ENCODE results near the gene TOX4. TPM values are rescaled to one million over a fixed set of nuclear protein-coding genes. Genes with fewer than 3 reads are reported as not detected.
A peak's percentile ranks its signal among the peaks of the same experiment; 100 is the strongest.

TOX4 gene
- total and polyA plus RNA-seq, 9 of the 15 experiments (the other 6 are each of a cell fraction or from before 2014, with no cell fraction given), result 9.9 to 76.5 (median 41.0) TPM

DNA sequence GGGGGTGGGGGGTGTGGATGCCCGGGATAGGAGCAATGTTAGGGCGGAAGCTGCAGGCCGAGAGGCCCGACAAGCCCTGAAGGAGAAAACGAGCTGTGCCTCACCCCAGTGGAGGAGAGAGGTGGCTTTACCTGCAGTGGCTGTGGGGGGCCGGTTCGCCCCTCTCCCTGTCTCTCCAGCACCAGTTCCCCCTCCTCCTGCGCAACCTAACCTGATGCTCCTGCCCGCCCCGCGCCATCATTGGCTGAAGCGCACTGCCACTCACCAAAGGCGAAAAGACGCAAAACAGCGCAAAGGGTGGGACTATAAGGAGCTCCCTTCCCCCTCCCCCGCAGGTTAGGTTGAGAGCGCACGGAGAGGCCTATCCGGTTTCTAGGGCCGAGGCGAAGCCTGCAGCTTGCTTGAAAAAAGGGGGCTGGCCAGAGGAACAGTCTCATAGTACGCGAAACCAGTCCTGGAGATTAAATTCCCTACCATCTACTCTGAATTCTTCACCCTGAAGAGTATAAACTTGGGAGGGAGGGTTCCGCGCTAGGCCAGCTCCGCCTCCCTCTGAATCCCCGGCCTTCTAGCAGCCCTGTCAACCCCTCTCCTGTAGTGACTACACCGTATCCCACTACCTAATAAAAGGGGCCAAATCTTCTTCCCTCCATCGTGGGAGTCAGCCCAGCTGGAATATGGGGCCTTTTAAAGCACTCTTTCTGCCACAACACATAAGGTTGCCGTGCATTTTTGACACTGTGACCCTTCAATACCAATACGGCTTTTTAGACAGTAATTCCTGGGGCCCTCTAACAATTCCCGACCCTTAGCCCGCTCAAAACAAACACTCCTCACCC lies 39.7 kb upstream of the TOX4 start (continued):
- TF ChIP-seq, protein P1, sequence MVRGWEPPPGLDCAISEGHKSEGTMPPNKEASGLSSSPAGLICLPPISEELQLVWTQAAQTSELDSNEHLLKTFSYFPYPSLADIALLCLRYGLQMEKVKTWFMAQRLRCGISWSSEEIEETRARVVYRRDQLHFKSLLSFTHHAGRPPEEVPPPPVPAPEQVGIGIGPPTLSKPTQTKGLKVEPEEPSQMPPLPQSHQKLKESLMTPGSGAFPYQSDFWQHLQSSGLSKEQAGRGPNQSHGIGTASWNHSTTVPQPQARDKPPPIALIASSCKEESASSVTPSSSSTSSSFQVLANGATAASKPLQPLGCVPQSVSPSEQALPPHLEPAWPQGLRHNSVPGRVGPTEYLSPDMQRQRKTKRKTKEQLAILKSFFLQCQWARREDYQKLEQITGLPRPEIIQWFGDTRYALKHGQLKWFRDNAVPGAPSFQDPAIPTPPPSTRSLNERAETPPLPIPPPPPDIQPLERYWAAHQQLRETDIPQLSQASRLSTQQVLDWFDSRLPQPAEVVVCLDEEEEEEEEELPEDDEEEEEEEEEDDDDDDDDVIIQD (CRISPR knock-in tag; IDR thresholded peaks at IDR 0.05), result no peak
- TF ChIP-seq ZNF395 (CRISPR knock-in tag; IDR thresholded peaks at IDR 0.05), result no peak
- peak; percentile 80 to 84 for TF ChIP-seq NRF1 (conservative IDR thresholded peaks at IDR 0.05 in 1 of 2, IDR thresholded peaks at IDR 0.05 in 1 of 2)
- TF ChIP-seq HNRNPLL (IDR thresholded peaks at IDR 0.05; ENCODE audit: low read depth, low read length, poor library complexity, severe bottlenecking), result peak; percentile 58
- TF ChIP-seq SMARCC2 (IDR thresholded peaks at IDR 0.05; ENCODE audit: low read depth), result no peak
- TF ChIP-seq ZNF140 (CRISPR knock-in tag; IDR thresholded peaks at IDR 0.05), result no peak
- TF ChIP-seq SOX6 (IDR thresholded peaks at IDR 0.05), result no peak
- no peak for TF ChIP-seq KLF6 (CRISPR knock-in tag; IDR thresholded peaks at IDR 0.05; ENCODE audit: borderline replicate concordance)
- peak; percentile 63 for TF ChIP-seq EP400 (IDR thresholded peaks at IDR 0.05)
- TF ChIP-seq TOE1 (IDR thresholded peaks at IDR 0.05; ENCODE audit: borderline replicate concordance), result peak; percentile 35; the same call in 1 of the 2 replicates
- TF ChIP-seq TOE1 (CRISPR knock-in tag; IDR thresholded peaks at IDR 0.05; ENCODE audit: borderline replicate concordance, low read depth), result no peak
- TF ChIP-seq ZNF324 (CRISPR knock-in tag; IDR thresholded peaks at IDR 0.05), result no peak
- TF ChIP-seq ZNF175 (CRISPR knock-in tag; IDR thresholded peaks at IDR 0.05; ENCODE audit: low read depth), result no peak
- TF ChIP-seq POLR2AphosphoS2 (IDR thresholded peaks at IDR 0.05; ENCODE audit: low read length), result peak; percentile 97
- TF ChIP-seq BACH1 (tag; IDR thresholded peaks at IDR 0.05), result no peak
- no peak for TF ChIP-seq ZNF717 (CRISPR knock-in tag; IDR thresholded peaks at IDR 0.05)
- TF ChIP-seq POLR2AphosphoS5 (IDR thresholded peaks at IDR 0.05; ENCODE audit: control insufficient read depth, insufficient read depth, low read depth, low read length), result peak; percentile 43; the same call in 1 of the 2 replicates
- peak; percentile 39; the same call in 1 of the 2 replicates for TF ChIP-seq ETV5 (CRISPR knock-in tag; IDR thresholded peaks at IDR 0.05; ENCODE audit: low read depth)
- no peak for TF ChIP-seq NFXL1 (CRISPR knock-in tag; IDR thresholded peaks at IDR 0.05)
- TF ChIP-seq MCM5 (IDR thresholded peaks at IDR 0.05; ENCODE audit: low read depth), result no peak
- TF ChIP-seq SMAD4 (CRISPR knock-in tag; conservative IDR thresholded peaks at IDR 0.05), result no peak
- TF ChIP-seq NR1H2 (CRISPR knock-in tag; IDR thresholded peaks at IDR 0.05), result no peak
